CD4-positive, alpha-beta T cell treated with Interleukin-17A for 4 hours (primary cell): ENCODE data around the gene CTRB1.

Experiments
- DNase-seq: peaks from one replicate; pipeline ENCODE4 v3.0.0-alpha.2; 2020; ENCODE audit warnings: mixed read lengths

CTRB1 gene

GRCh38 chr16:75273054-75273925, 54.5 kb downstream of the CTRB1 start:
- no peak for DNase-seq
